ENCODE data around the gene IER2.
A peak's percentile ranks its signal among the peaks of the same experiment; 100 is the strongest.

Gene IER2

GRCh38 chr19:13119627-13120026, 30.6 kb upstream of the IER2 start:
- DNase-seq (ENCODE audit: low spot score), result no peak

- DNase-seq (ENCODE audit: low spot score), result no peak
Measured at GRCh38 chr19:13120031-13120430, 30.2 kb upstream of the IER2 start.

GRCh38 chr19:13120817-13121216, 29.4 kb upstream of the IER2 start:
- DNase-seq (ENCODE audit: low spot score), result peak; percentile 73

- no peak for DNase-seq (ENCODE audit: low spot score)
Measured at GRCh38 chr19:13121551-13122274, 28.5 kb upstream of the IER2 start.

- DNase-seq (ENCODE audit: low spot score), result no peak
Measured at GRCh38 chr19:13122275-13122878, 27.8 kb upstream of the IER2 start.

GRCh38 chr19:13122980-13123957, 26.9 kb upstream of the IER2 start:
- no peak for DNase-seq (ENCODE audit: low spot score)

GRCh38 chr19:13127051-13127450, 23.2 kb upstream of the IER2 start:
- no peak for DNase-seq (ENCODE audit: low spot score)

GRCh38 chr19:13127811-13128575, 22.2 kb upstream of the IER2 start:
- DNase-seq (ENCODE audit: low spot score), result no peak

GRCh38 chr19:13128583-13128982, 21.6 kb upstream of the IER2 start:
- DNase-seq (ENCODE audit: low spot score), result no peak

- DNase-seq (ENCODE audit: low spot score), result no peak
Measured at GRCh38 chr19:13129384-13129783, 20.8 kb upstream of the IER2 start.

- DNase-seq (ENCODE audit: low spot score), result no peak
Measured at GRCh38 chr19:13130886-13131490, 19.2 kb upstream of the IER2 start.

GRCh38 chr19:13132471-13133180, 17.6 kb upstream of the IER2 start:
- DNase-seq (ENCODE audit: low spot score), result no peak

GRCh38 chr19:13133241-13133870, 16.9 kb upstream of the IER2 start:
- no peak for DNase-seq (ENCODE audit: low spot score)

GRCh38 chr19:13134626-13135025, 15.6 kb upstream of the IER2 start:
- no peak for DNase-seq (ENCODE audit: low spot score)

- DNase-seq (ENCODE audit: low spot score), result no peak
Measured at GRCh38 chr19:13135068-13136062, 14.8 kb upstream of the IER2 start.

GRCh38 chr19:13137290-13137794, 12.9 kb upstream of the IER2 start:
- DNase-seq (ENCODE audit: low spot score), result no peak

- no peak for DNase-seq (ENCODE audit: low spot score)
Measured at GRCh38 chr19:13138171-13138915, 11.9 kb upstream of the IER2 start.

GRCh38 chr19:13138916-13139198, 11.4 kb upstream of the IER2 start:
- no peak for DNase-seq (ENCODE audit: low spot score)

Data from hepatic stellate cell (primary cell).